G401.6 (cell line): Measurements from ENCODE around the gene ASPHD1.
"Not testable (repeated sequence)": the region's sequence is repeated elsewhere in the genome, so short reads cannot be mapped to it uniquely, and the experiment has no call there.

ENCODE experiments used
- FAIRE-seq: peaks from 2 replicates; lab custom pipeline; 2012; peaks lifted over from hg19 to GRCh38; lab: Jason Lieb, UNC

Gene ASPHD1

GRCh38 chr16:29900102-29900887 is at the start of gene ASPHD1:
Gene ASPHD1 (plus strand): TSS chr16:29900488. CDS start chr16:29900972, 484 bp downstream.
- no peak for FAIRE-seq

GRCh38 chr16:29850998-29851397 is 49.3 kb upstream of the ASPHD1 start:
- FAIRE-seq, result no peak

DNA sequence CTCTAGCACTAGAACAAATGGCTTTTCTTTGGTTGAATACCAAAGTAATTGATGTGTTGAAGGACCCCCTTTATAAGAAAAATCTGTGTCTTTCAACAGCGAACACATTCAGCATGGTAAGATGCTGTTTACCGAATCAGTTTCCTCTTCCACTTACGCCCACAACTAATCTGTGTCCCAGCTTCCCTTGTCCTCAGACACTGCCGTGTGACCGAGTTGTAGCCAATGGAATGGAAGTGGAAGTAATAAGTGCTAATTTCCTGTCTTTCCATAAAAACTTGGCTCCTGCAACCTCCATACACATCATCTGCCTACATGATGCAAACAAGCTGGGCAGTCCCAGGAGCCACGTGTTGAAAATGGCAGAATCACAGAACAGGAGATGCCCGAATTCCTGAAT is 47.6 kb upstream of the ASPHD1 start:
- no peak for FAIRE-seq

DNA sequence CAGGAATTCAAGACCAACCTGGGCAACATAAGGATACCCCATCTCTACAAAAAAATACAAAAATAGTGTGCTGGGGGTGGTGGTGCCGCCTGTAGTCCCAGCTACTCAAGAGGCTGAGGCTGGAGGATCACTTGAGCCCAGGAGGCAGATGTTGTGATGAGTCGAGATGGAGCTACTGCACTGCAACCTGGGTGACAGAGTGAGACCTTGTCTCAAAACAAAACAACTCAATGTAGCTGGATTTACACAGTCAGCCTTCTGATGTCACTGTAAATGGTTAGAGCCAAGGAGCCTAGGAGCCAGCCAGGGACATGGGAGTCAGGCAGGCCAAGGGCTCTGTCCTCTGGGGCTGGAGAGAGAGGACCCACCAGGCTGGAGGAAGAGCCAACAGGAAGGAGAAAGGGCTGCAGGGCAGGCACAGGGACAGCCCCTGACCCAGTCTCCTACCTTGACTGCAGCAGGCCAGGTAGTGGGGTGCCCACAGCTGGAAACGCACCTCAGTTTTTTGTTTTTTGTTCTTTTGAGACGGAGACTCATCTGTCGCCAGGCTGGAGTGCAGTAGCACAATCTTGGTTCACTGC is 45.7 kb upstream of the ASPHD1 start:
- no peak for FAIRE-seq

- FAIRE-seq, result no peak
Measured at GRCh38 chr16:29857133-29857760, 43.0 kb upstream of the ASPHD1 start.

DNA sequence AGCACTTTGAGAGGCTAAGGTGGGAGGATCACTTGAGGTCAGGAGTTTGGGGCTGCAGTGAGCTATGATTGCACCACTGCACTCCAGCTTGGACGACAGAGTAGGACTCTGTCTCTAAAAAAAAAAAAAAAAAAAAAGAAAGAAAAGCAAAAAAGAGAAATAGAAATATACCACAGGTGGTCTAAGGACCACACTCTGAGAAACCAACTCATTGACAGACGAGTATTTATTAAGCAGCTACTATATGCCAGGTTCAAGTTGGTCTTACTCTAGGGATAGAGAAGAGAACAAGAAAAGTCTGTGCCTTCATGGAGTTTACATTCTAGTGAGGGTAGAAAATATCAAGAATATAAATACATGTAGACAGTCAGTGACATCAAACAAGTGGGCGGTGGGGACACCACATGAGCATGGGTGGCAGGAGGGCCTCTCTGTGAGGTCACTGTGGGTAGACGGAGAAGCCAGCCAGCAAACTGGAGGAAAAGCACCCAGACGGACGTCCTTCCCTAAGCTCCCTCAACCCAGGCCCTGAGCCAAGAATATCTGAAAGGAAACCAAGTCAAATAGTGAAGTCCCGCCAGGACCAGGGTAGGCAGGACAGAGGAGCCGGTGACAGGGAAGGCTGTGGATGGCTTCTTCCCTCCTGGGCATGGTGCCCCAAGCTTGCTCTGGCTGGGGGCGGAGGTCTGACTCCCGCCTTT is 42.0 kb upstream of the ASPHD1 start:
- FAIRE-seq, result no peak

DNA sequence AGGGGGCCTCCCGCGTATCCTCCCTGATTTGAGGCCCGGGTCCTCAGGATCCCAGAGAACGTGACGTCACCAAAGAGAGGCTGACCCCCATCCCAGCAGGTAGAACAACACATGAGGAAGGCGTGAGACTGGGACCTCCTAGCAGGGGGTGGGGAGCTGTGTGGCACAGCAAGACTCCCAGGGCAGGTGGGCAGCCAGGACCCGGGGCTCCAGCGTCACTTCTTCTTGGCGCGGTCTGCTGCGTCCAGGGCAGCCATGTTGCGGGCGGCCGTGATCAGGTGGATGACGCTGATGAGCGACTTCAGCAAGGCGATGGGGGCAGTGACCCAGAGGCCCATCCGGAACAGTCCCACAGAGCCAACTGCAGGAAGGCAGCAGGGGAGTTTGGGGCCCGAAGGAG is 41.3 kb upstream of the ASPHD1 start:
- FAIRE-seq, result no peak

GRCh38 chr16:29860218-29860617 is 40.1 kb upstream of the ASPHD1 start:
- no peak for FAIRE-seq

- FAIRE-seq, result no peak
Measured at GRCh38 chr16:29862383-29862883, 37.9 kb upstream of the ASPHD1 start.

DNA sequence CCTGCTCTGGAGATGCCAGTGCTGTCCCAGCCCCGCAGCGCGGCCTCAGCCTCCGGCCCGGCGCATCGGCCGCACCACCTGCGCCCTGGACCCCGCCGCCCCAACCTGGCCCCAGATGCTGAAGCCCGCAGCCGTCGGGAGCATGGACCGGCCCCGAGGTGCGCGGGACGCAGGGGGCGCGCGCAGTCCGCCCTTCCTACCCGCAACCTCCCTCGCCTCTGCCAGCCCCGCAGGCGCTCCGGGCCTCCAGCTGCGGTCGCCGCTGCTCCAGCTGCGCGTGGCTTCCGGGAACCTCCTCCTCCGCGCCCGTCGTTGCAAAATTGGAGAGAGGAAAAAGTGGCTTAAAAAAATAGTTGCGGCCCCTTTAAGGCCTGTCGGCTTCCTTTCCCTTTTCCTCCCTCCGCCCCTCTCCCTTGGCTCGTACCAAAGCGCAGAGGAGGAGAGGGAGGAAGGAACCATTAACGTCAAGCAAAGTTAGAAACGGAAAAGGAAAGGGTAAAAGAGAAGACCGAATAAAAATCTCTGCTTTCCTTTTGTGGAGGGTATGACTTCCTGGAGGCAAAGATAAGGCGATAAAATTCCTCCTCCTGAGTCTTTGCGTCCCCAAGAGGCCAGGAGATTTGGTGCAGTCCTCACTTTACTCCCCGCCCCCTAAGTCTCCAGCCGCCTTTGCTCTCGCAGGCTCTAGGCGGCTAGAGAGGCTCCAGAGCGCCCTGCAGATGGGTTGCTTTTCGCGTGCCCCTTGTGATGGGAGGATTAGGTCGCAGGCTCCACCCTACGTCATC is 37.2 kb upstream of the ASPHD1 start, which contains the start of gene CDIPT:
Gene CDIPT (minus strand): TSS at position 343 of the 785 bp plus-strand sequence. CDS start 369 bp downstream, outside the sequence.
- FAIRE-seq, result peak; percentile 92

DNA sequence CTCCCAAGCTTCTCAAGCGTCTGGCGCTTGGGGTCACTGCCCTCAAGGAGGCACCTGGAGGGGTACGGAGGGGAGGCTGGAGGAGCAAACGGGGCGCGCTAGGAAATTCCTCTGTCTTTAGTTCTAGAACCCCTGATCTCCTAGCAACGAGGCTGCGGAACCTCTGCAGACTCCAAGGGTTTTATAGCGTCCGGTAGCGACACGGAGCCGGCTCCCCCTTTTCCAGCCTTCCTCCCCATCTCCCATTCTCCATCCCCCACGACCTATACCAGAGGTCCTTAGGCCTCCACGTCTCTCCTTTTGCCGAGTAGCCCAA is 36.7 kb upstream of the ASPHD1 start:
- no peak for FAIRE-seq

DNA sequence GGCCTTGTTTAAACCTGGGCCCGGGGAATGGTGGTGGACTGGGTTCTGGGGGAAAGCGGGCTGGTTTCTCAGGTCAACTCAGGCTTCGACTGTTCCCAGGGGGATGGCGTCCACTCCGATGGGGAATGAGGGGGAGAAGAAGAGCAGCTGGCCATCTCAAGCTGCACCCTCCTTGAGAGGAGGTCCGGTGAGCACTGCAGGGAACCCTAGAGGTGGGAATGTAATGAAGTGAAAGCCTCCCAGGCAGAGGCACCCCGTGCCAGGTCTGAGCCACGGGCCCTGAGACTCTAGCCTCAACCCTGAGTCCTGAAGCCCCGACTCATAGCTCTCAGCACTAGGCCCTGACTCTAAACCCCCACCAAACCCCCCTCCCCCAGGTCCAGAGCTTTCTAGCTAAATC is 36.1 kb upstream of the ASPHD1 start:
- no peak for FAIRE-seq

DNA sequence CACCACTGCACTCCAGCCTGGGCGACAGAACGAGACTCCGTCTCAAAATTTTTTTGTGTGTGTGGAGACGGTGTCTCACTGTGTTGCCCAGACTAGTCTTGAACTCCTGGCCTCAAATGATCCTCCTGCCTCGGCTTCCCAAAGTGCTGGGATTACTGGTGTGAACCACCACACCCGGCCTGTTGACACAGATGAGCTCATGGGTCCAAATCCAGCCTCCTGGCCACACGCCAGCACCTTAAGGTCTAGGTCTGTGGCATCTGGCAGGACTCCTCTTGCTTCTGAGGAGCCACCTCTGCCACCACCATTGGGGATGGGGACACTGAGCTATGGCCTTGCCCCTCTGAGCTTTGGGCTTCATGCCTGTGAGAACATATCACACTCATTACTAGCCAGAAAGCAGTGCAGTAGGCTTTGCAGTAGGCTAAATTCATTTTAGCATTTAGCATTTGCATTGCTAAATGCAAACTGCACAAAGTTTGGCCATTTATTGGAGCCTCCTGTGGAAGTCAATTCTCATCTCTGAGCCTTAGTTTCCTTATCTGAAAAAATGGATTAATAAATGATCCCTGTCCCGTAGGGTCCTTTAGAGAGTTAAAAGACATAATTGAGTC is 31.8 kb upstream of the ASPHD1 start:
- no peak for FAIRE-seq

GRCh38 chr16:29869067-29869466 is 31.2 kb upstream of the ASPHD1 start:
- FAIRE-seq, result not testable (repeated sequence)

GRCh38 chr16:29871822-29872546 is 28.3 kb upstream of the ASPHD1 start:
- FAIRE-seq, result no peak

DNA sequence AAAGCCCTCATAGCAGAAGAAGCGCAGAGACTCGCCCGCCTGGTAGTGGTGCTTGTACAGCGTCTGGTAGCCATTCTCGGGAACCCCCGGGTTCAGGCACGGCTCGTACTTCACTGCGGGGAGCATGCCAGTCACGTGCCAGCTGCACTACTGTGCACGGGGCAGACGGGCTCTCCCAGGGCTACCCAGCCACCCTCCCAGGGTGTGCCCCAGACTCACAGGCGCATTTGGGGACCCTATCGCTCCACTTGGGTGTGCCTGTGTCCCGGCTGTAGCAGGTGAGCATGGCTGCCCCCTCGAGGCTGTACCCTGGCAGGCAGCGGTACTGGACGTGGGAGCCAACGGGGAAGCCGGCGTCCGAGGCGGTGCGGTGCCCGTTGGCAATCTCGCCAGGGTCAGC is 27.0 kb upstream of the ASPHD1 start:
- no peak for FAIRE-seq

- FAIRE-seq, result no peak
Measured at GRCh38 chr16:29875206-29875605, 25.1 kb upstream of the ASPHD1 start.

DNA sequence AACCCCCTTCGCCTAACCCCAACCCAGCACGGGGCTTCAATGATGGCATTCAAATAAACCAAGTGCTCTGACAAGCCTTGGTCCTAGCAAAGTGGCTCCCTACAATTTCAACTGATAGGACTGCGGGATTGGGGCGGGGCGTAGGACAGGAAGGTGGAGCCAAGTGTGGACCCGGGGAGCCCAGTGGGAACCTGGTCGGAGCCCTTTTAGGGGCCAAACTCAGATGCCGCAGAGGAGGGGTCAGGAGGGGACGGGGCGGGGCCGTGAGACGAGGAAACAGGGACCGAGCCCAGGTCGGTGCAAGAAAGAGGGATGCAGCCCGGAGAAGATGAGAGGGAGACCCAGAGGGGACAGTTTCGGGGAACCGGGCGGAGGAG is 24.1 kb upstream of the ASPHD1 start:
- no peak for FAIRE-seq

- FAIRE-seq, result no peak
Measured at GRCh38 chr16:29876594-29877249, 23.6 kb upstream of the ASPHD1 start.

GRCh38 chr16:29877266-29877961 is 22.9 kb upstream of the ASPHD1 start:
- FAIRE-seq, result no peak
